ENCODE measurements around the gene TBC1D13. TPM values are rescaled to one million over a fixed set of nuclear protein-coding genes. Genes with fewer than 3 reads are reported as not detected.

TBC1D13 gene
- polyA plus RNA-seq, 1 donor from 2014 or later, result 30.0 TPM

DNA sequence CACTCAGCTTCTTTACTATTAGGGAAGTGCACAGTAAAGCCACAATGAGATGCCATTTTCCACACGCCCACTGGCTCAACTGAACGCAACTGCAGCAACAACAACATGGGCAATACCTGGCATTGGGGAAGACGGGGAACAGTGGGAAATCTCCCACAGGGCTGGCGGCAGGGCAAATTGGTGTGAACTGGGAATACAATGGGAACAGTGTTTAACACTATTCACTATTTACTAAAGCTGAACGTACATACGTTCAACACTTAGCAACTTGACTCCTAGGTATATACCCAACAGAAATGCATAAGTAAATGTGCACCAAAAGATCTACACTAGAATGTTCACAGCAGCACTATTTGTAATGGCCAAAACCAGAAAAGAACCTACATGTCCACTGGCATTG, 29.5 kb upstream of the TBC1D13 start:
- no peak overlapping the region for H2AFZ ChIP-seq (ENCODE audit: low read depth, low read length)
- H3K36me3 ChIP-seq (ENCODE audit: insufficient read depth, low read length), result no peaks in the 10 kb centered on the region
- no peak overlapping the region for H3K4me2 ChIP-seq (ENCODE audit: low read length)
- no peak for TF ChIP-seq SMC3 (conservative IDR thresholded peaks at IDR 0.05; ENCODE audit: poor library complexity)
- no peak for TF ChIP-seq EZH2 (IDR thresholded peaks at IDR 0.05; ENCODE audit: borderline replicate concordance, insufficient read depth, low read length, poor library complexity, severe bottlenecking)
- TF ChIP-seq, protein P1, sequence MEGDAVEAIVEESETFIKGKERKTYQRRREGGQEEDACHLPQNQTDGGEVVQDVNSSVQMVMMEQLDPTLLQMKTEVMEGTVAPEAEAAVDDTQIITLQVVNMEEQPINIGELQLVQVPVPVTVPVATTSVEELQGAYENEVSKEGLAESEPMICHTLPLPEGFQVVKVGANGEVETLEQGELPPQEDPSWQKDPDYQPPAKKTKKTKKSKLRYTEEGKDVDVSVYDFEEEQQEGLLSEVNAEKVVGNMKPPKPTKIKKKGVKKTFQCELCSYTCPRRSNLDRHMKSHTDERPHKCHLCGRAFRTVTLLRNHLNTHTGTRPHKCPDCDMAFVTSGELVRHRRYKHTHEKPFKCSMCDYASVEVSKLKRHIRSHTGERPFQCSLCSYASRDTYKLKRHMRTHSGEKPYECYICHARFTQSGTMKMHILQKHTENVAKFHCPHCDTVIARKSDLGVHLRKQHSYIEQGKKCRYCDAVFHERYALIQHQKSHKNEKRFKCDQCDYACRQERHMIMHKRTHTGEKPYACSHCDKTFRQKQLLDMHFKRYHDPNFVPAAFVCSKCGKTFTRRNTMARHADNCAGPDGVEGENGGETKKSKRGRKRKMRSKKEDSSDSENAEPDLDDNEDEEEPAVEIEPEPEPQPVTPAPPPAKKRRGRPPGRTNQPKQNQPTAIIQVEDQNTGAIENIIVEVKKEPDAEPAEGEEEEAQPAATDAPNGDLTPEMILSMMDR (IDR thresholded peaks at IDR 0.05; ENCODE audit: poor library complexity, severe bottlenecking), result no peak
- TF ChIP-seq TAF1 (IDR thresholded peaks at IDR 0.05; ENCODE audit: low read depth), result no peak
- TF ChIP-seq POLR2AphosphoS5 (IDR thresholded peaks at IDR 0.05), result no peak
- TF ChIP-seq RAD21 (conservative IDR thresholded peaks at IDR 0.05), result no peak
- TF ChIP-seq REST (IDR thresholded peaks at IDR 0.05; ENCODE audit: borderline replicate concordance), result no peak
- no peak for TF ChIP-seq EP300 (conservative IDR thresholded peaks at IDR 0.05; ENCODE audit: poor library complexity, severe bottlenecking)
- no peak for TF ChIP-seq MXI1 (conservative IDR thresholded peaks at IDR 0.05; ENCODE audit: poor library complexity, severe bottlenecking)
- no peak overlapping the region for H3K4me3 ChIP-seq (ENCODE audit: low read length)
- H3K9me3 ChIP-seq (ENCODE audit: low read length), result no peaks in the 10 kb centered on the region
- no peaks in the 10 kb centered on the region for H3K79me2 ChIP-seq (replicated peaks; ENCODE audit: insufficient read depth, low read length)
- no peaks in the 10 kb centered on the region for H3K9me2 ChIP-seq (ENCODE audit: insufficient read depth, low read length)
- no peak overlapping the region for H3K27ac ChIP-seq (ENCODE audit: low read length)
- no peaks in the 10 kb centered on the region for H4K20me1 ChIP-seq (ENCODE audit: insufficient read depth)
- H3K27me3 ChIP-seq (ENCODE audit: insufficient read depth, low read depth, low read length), result no peaks in the 10 kb centered on the region
- no peak overlapping the region for H3K9ac ChIP-seq (ENCODE audit: low read length)
- no peaks in the 10 kb centered on the region for H3F3A ChIP-seq (ENCODE audit: insufficient read depth, low read length, poor library complexity, severe bottlenecking)

- no peak overlapping the region for H3K27ac ChIP-seq (ENCODE audit: low read length)
- H3F3A ChIP-seq (ENCODE audit: insufficient read depth, low read length, poor library complexity, severe bottlenecking), result no peaks in the 10 kb centered on the region
- no peaks in the 10 kb centered on the region for H3K79me2 ChIP-seq (replicated peaks; ENCODE audit: insufficient read depth, low read length)
- H3K36me3 ChIP-seq (ENCODE audit: insufficient read depth, low read length), result no peaks in the 10 kb centered on the region
- no peak overlapping the region for H3K9ac ChIP-seq (ENCODE audit: low read length)
- H3K9me2 ChIP-seq (ENCODE audit: insufficient read depth, low read length), result no peaks in the 10 kb centered on the region
- TF ChIP-seq POLR2AphosphoS5 (IDR thresholded peaks at IDR 0.05), result no peak
- no peak for TF ChIP-seq TAF1 (IDR thresholded peaks at IDR 0.05; ENCODE audit: low read depth)
- no peak for TF ChIP-seq EZH2 (IDR thresholded peaks at IDR 0.05; ENCODE audit: borderline replicate concordance, insufficient read depth, low read length, poor library complexity, severe bottlenecking)
- TF ChIP-seq MXI1 (conservative IDR thresholded peaks at IDR 0.05; ENCODE audit: poor library complexity, severe bottlenecking), result no peak
- no peak for TF ChIP-seq REST (IDR thresholded peaks at IDR 0.05; ENCODE audit: borderline replicate concordance)
- no peak for TF ChIP-seq EP300 (conservative IDR thresholded peaks at IDR 0.05; ENCODE audit: poor library complexity, severe bottlenecking)
- TF ChIP-seq SMC3 (conservative IDR thresholded peaks at IDR 0.05; ENCODE audit: poor library complexity), result no peak
- TF ChIP-seq, protein P1 (IDR thresholded peaks at IDR 0.05; ENCODE audit: poor library complexity, severe bottlenecking), result no peak
- TF ChIP-seq RAD21 (conservative IDR thresholded peaks at IDR 0.05), result no peak
- no peaks in the 10 kb centered on the region for H4K20me1 ChIP-seq (ENCODE audit: insufficient read depth)
- no peak overlapping the region for H3K4me3 ChIP-seq (ENCODE audit: low read length)
- H3K9me3 ChIP-seq (ENCODE audit: low read length), result no peaks in the 10 kb centered on the region
- no peak overlapping the region for H3K4me2 ChIP-seq (ENCODE audit: low read length)
- H3K27me3 ChIP-seq (ENCODE audit: insufficient read depth, low read depth, low read length), result no peaks in the 10 kb centered on the region
- H2AFZ ChIP-seq (ENCODE audit: low read depth, low read length), result no peak overlapping the region
These were observed 24.2 kb upstream of the TBC1D13 start for GRCh38 chr9:128762671-128763449.

Measured in neural cell (in vitro differentiated cells).